HG02970 (cell line): ENCODE results near the gene PIK3IP1.

Experiments
- ATAC-seq: cut with Tn5 transposase; IDR thresholded peaks from one replicate; pipeline ENCODE4 v1.9.1; 2021; ENCODE audit warnings: mild to moderate bottlenecking, moderate library complexity, moderate number of reproducible peaks; ENCODE audit not compliant: unreplicated experiment, low FRiP score

PIK3IP1 gene

DNA sequence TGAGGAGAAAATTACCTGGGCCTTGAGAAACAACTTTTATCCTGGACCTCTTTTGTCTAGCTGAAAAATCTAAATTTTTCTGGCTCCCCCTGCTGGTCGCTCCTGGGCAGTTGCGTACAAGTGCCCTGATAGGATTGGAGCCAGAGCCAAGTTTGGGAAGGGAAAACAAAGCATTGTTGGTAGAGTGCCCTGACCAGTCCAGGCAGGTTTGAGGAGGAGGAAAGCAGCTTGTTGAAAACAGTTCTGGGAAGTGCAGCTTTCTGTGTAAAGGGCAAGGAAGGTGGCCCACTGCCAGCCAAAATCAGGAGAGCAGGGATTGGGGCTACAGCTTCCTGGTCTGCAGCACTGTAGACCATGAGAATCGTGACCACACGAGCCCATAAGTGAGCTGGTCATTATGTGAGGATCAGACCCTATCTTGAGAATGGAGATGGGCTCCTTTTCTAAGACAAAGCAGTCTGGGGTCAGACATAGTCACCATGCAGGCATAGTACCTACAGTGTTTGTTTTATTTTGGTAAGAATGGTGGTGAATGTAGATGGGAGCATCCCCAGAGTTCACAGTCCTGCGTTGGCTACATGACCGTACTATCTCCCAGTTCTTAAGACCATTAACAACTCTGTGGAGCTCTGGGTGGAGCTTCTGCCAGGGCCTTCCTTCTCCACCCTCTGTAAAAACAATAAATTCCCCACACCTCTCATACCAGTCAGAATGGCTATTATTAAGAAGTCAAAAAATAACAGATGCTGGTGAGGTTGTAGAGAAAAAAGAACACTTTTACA is 21.3 kb upstream of the PIK3IP1 start:
- no peak for ATAC-seq

DNA sequence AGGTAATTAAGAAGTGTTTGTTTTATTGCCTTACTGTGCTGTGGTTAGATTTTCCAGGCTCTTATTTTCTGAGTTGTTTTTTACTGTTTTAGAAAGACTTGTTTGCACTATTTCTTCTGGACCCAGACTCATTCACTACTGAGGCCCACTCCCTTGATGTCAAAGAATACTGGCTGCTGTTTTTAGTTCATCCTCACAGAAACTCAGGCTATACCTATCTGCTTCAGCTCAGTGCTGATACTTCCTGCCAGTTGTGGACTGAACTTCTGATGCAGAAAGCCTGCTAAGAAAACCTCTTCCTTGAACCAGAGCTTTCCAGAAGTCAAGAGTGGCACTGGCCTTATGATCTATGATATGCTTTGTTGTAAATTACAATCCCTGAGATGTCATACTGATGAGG is 15.9 kb upstream of the PIK3IP1 start:
- ATAC-seq = no peak

DNA sequence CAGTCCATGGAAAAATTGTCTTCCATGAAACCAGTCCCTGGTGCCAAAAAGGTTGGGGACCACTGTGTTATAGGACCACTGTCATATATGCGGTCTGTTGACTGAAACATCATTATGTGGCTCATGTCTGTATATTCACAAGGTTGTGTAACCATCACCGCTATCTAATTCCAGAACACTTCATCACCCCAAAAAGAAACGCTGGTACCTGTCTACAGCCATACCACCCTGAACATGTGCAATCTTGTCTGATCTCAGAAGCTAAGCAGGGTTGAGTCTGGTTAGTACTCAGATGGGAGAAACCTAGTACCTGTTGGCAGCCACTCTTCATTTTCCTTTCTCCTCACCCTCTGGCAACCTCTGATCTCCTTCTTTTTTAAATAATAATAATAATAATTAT is 12.9 kb upstream of the PIK3IP1 start:
- no peak for ATAC-seq

DNA sequence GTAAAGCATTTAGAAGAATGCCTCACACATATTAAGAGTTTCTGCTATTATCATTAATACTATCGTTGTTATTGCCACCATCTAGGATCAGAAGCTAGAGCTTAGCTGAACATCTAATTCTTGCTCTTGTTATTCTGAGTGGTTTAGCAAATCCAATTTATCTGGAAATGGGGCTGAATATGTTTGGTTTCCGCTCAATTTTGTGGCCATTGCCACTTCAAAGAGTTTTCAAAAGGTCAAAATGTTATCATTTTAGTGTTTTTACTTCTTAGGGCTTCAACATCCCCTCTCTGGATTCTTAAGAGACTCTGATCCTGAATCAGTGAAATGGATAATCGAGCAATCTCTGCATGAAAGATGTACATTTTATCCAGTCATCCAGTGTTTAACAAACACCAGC is 10.2 kb upstream of the PIK3IP1 start:
- ATAC-seq = no peak

DNA sequence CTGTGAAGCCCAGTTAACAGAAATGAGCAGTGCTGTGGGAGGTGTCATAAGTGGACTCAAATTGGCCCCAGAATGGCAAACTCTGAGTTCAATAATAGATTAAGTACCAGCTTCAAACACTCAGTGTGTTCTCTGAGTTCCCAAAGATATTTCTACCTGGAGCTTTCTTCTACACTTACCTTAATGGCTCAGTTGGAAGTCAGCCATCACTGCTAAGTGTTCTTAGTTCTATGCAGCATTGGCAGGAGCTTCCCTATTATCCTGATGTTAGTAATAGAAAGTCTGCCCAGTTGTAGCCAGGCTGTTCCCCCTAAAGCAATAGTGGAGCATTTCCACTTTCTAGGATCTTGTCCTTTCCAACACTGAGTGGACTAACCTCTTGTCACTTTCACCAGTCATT is 9.7 kb upstream of the PIK3IP1 start:
- ATAC-seq = no peak

DNA sequence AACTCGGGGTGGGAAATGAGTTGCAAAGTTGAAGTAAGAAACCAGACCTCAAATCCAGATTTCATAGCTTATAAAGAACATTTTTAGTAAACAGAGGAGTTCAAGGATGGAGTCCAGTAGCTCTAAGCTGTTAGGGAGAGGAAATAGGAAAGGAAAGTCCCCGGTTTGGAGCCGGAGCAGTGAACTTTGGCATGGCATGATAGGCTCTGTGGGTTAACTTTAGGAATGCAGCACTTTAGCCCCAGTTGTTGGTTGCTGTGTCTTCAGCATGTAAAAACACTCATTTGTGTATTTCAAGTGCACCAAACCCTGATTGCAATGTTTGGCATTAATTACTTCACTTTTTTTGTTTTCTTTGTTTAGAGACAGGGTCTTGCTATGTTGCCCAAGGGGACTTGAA is 8.6 kb upstream of the PIK3IP1 start:
- no peak for ATAC-seq

DNA sequence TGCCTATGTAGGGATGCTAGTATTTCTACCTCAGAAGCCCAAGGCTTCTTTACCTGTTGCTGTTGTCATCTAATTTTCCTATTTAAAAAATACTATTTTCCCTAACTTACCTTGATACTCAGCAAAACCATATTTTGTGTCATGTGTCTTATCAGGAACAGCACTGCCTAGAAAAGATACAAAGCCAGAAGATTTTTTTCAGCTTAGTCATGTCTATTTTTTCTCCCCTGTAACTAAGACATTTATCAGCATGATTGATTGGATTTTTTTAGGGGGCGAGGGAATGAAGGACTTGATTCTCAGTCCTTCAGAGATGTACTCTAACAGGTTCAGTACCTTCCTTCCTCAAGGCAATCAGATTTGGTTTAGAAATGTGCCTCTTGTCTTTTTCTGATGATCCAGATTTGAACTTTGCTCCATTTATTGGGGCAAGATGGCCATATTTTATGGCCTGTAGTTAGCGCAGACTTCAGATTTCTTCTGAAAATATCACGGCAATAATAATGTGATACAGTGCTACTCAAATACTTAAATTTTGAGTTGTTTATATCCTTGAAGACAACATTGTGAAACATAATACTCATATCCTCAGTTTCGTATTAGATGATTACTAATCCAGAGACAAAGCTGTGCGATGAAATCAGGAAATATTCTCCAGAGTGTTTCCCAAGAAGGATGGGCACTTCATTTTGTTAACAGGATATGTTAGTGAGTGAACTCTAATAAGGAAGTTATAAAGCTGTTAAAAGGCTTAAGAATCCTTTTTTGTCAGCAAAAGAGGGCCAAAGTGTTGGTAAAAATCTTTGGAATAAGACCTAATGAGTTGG is 3.8 kb upstream of the PIK3IP1 start:
- ATAC-seq = no peak

DNA sequence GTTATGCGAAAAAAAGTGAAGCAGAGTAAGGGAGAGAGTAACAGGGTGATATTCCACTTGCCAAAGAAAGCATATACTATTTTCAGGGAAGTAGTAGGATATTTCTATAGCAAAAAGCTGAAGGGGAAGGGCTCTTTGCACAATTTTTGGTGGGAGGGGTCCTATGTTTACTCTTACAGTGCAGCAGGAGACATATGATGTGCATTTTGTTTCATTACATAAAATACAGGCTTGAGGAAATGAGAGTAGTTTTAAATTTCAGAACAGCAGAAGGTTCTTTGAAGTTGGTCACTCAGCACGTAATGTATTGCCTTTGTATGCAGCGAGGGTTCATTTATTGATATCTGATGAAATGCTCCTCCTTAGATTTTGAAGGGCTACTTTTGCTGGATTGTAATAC is 3.1 kb upstream of the PIK3IP1 start:
- ATAC-seq = no peak

DNA sequence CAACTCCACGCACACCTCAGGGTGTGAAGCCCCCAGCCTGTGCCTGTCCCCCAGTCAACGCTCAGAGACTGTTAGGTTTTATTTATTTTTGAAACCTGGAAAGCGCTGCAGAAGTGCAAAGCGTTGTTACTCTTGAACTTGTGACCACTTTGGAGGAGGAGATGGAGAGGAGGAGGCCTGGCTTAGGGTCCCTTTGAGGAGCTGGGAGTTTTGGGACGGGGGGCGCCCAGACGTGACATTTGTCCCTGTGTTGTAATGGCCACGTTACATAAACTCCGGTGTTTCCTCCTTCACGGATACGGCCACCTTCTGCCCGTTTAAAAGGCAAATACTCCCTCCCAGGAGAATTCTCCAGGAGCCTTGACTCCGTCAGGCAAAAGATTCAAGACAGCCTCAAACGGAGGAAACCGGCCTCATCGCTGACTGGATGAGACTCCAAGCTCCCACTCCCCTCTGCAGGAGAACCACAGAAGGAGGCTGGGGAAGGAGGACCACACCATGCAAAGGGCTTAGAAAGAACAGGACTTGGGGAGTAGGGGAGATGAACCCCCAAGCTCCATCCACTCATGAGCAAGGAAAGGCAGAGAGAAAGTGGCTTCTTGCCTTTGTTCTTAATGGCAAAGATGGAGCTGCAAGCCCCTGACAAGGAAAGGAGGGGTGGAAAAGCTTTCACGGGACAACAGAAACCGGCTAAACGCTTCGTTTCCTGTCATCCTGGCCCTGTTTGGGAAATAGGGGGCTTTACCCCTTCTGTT is 630 bp downstream of the PIK3IP1 start:
- no peak for ATAC-seq

DNA sequence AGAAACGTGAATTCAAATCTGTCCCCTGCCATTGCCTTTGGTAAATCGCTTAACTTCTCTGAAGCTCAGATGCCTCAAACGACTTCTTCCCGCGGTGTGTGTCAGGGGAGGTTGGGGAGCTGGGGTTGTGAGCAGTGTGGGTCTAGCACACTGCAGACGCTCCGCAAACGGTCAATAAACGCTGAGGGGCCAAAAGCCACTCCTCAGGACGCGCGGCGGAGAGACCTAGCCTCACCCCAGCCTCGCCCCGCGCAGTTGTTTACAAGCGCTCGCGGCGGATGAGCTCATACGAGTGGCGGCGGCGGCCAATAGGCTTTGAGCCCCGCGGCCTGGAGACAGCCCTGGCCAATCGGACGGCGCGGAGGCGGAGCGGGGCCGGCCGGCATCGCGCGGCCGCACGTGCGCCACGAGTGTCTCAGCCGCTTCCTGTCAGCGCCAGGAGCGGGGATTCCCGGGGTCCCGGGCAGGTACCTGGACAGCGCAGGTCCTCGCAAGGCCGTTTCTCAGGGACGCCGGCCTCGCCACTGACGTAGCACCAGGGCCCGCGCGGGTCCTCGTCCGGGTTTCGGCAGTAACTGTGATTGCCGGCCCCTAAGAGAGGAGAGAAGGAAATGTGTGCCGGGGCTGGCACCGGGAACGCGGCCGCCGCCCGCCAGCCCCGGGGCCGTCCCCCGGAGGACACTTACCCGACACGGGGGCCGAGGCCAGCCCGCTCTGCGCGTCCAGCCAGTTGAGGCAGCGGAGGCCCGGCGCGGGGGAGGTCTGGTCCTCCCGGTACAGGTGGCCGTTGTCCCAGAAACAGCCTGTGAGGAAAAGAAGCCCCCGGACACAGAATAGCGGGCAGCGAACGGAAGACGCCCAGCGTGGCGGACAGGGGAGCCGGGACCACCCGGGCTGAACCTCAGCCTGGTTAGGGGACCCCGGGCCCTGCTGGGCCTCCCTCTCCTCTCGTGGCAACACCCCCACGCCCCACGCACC is 1.5 kb downstream of the PIK3IP1 start:
- peak; percentile 87 for ATAC-seq

DNA sequence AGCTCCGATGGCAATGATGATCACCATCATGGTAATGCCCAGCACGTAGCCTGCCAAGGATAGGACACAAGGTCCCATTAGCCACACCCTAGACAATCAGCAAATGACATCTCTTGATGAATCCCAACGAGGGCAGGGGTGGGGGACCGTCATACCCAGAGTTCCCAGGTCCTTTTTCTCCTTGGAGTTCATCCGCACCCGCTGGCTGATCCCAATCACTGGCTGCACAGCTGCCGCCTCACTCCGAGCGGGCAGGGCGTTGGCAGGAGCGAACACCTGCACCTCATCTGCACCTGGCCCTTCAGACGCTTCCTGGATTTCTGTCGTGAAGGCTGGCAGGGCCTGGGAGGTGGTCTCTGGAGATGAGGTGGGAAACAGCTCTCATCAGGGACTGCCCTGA is 2.9 kb downstream of the PIK3IP1 start:
- no peak for ATAC-seq

DNA sequence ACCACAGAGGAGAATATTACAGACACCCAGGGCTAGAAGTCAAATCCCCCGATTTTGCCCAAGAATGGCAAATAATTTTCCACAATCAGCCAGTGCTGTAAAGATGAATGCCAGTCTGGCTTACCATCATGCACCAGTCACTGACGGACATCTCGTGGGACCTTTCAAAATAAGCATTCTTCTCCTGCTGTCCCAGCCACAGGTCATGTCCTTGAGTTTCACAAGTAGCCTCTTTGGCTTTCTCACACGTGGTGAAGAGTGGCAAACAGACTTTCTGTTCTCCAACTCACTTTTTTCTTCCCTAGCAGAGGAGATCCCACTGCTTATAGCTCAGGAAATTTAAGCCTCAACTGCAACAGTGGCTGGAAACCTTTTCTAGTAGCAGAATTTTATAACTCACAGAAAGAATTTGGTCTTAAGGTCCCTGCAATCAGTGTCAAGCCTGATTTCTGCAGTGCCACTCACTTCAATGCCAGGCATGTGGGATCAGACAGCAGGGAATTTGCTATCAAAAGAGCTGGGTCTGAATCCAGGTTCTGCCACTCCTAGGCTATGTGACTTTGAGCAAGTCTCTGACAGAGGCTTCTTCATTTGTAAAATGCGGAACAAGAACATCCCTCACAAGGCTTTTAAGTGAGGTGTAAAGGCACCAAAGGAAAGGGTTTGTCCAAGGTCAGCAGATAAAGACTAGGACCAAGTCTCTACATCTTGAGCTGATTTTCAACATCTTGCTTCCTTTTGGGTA is 3.6 kb downstream of the PIK3IP1 start:
- ATAC-seq = no peak

DNA sequence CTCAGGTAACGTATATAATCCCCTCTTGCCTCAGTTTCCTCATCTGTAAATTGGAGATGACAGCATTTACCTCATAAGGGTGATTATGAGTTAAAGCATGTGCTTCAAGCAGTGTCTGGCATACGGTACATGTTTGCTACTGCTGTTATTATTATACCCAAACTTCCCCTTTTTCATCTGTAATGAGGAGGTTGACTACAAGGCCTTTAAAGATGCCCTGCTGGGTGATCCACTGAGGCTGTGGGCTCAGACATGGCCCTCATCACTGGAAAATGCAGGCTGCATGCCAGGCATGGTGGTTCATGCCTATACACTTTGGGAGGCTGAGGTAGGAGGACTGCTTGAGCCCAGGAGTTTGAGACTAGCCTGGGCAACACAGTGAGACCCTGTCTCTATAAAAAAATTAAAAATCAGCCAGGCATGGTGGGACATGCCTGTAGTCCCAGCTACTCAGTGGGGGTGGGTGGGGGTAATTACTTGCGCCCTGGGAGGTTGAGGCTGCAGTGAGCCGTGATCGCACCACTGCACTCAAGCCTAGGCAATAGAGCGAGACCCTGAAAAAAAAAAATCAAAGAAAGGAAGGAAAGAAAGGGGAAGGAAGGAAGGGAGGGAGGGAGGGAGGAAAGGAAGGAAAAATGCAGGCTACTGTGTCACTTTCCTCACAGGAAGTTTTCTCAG is 4.3 kb downstream of the PIK3IP1 start:
- ATAC-seq = no peak

DNA sequence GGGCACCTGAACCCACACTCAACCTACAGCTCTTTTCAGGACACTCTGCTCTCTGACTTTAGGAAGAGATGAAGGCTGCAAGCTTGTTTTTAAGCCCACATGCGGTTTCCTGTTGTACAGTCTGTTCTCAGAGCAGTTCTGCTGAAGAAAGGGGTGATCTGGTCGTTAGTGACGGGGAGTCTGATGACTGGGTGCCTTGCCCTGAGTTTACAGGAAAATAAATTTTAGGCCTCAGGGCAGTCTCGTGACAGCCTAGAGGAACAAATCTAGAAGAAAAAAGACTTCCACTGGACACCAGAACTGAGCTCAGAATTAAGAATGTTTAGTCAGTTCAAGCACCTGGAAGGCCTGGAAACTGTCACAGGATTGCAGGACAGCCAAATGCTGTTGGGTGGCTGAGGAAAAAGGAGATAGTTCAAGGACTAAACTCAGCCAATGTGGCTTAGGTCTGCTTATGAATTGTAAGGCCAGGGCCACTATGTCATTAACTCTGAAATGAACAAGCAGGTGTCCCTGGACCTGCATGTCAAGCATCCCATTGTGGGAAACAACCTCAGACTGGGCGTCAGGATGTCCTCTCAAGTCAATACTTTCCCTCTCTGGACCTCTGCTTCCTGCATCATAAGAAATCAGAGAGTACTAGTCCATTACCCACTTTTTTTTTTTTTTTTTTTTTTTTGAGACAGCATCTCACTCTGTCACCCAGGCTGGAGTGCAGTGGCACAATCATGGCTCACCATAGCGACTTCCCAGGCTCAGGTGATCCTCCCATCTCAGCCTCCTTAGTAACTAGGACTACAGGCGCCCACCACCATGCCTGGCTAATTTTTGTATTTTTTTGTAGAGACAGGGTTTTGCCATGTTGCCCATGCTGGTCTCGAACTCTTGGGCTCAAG is 5.7 kb downstream of the PIK3IP1 start:
- ATAC-seq = no peak

DNA sequence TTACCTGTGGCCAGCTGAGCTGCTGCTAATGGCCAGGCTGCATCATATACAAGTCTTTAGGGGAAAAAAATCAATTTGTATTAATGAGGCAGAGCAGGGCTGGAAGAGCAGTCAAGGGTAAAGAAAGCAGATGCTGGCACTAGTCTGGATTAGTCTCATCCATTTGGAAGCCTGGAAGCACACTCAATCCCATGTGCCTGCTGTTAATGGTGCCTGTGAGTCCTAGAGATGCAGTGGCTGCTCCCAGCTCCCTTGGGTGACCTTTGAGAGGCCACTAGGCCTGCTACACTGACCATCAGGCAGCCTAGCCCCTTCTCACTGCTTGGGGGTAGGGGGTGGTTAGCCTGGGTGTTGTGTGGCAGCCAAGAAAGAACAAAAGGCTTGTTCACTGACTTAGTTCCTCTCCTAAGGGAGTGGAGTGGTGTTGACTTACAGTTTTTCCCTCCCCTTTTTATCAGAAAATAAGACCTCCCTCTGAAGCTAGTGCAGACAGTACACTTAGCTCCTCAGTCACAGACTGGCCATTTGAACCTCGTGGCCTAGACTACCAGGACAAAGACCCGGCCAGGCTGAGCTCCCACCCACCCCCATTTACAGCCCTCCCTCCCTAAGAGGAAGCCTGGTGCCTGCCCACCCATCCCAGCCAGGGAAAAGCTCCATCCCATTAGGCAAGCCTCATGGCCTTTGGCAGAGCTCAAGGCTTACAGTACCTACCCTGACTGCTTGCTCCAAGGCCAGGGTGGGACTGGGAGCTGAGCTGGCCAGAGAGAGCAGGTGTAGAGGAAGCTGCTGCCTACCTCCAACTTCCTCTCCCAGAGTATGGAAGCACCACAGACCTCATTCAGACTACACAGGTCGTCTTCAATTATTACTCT is 7.8 kb downstream of the PIK3IP1 start:
- ATAC-seq = no peak

DNA sequence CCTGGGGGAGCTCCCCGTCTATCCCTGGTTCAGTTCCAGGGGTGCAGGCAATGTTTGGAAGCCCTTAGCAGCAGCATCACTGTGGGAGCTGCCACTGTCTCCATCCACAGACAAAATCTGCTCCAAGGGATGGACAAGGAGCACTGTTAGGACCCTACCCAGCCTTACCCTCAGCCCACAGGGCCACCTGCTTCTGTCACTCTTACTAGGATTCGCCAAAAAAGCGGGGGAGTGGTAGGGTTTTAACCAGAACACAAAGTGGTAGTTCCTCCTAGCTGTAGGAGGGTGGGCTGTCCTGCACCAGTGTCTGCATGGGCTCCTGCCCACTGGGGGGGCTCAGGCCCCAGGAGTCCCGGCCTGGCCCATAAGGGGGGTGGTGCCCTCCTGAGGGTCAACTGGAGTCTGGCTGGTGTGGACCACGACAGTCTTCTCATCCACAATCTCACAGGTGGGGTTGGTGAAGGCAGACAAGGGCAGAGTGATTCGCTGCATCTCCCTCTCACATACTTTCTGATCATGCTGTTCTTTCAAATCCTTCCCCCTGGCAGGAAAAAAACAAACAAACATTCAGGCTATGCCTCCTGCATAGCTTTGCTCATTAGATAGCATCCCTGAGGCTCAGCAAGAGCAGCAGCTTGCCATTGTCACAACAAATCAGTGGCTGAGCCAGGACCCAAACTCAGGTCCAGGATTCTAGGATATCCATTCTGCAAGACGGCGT is 9.4 kb downstream of the PIK3IP1 start:
- no peak for ATAC-seq
